NCI-H2227 (cell line): Measurements from ENCODE around the gene ADIPOR2.
"Not testable (repeated sequence)": the region's sequence is repeated elsewhere in the genome, so short reads cannot be mapped to it uniquely, and the experiment has no call there.

Experiments
- DNase-seq: peaks from one replicate; lab custom pipeline; 2025; ENCODE audit not compliant: unreplicated experiment; lab: John Stamatoyannopoulos, UW

ADIPOR2 gene

GRCh38 chr12:1703771-1704722 is 13.2 kb downstream of the ADIPOR2 start:
- no peak for DNase-seq

GRCh38 chr12:1705774-1706631 is 15.1 kb downstream of the ADIPOR2 start:
- no peak for DNase-seq

- DNase-seq: no peak
Observed at GRCh38 chr12:1706632-1706980, 15.7 kb downstream of the ADIPOR2 start.

- no peak for DNase-seq
Observed at GRCh38 chr12:1707051-1707450, 16.2 kb downstream of the ADIPOR2 start.

GRCh38 chr12:1709968-1710367 is 19.1 kb downstream of the ADIPOR2 start:
- not testable (repeated sequence) for DNase-seq

- not testable (repeated sequence) for DNase-seq
Observed at GRCh38 chr12:1710870-1711269, 20.0 kb downstream of the ADIPOR2 start.

GRCh38 chr12:1711536-1712211 is 20.8 kb downstream of the ADIPOR2 start:
- not testable (repeated sequence) for DNase-seq

- DNase-seq: not testable (repeated sequence)
Observed at GRCh38 chr12:1712305-1712704, 21.4 kb downstream of the ADIPOR2 start.

GRCh38 chr12:1712852-1713251 is 22.0 kb downstream of the ADIPOR2 start:
- not testable (repeated sequence) for DNase-seq

- DNase-seq: not testable (repeated sequence)
Observed at GRCh38 chr12:1713783-1714348, 23.0 kb downstream of the ADIPOR2 start.

GRCh38 chr12:1715459-1715858 is 24.6 kb downstream of the ADIPOR2 start:
- DNase-seq: not testable (repeated sequence)

GRCh38 chr12:1716215-1716862 is 25.5 kb downstream of the ADIPOR2 start:
- no peak for DNase-seq

- DNase-seq: no peak
Observed at GRCh38 chr12:1716911-1717310, 26.0 kb downstream of the ADIPOR2 start.

GRCh38 chr12:1719139-1719538 is 28.3 kb downstream of the ADIPOR2 start:
- no peak for DNase-seq

GRCh38 chr12:1720494-1720893 is 29.6 kb downstream of the ADIPOR2 start:
- DNase-seq: no peak

GRCh38 chr12:1723721-1724120 is 32.9 kb downstream of the ADIPOR2 start:
- no peak for DNase-seq

- DNase-seq: no peak
Observed at GRCh38 chr12:1724250-1724649, 33.4 kb downstream of the ADIPOR2 start.

- DNase-seq: no peak
Observed at GRCh38 chr12:1726753-1727152, 35.9 kb downstream of the ADIPOR2 start.

- DNase-seq: no peak
Observed at GRCh38 chr12:1728824-1729223, 38.0 kb downstream of the ADIPOR2 start.

GRCh38 chr12:1731019-1731687 is 40.3 kb downstream of the ADIPOR2 start:
- no peak for DNase-seq
